Measurements from ENCODE around the gene BLNK. TPM values are rescaled to one million over a fixed set of nuclear protein-coding genes. Genes with fewer than 3 reads are reported as not detected.

The BLNK gene
- total RNA-seq, 1 experiment from 2014 or later, result 1.1 TPM

DNA sequence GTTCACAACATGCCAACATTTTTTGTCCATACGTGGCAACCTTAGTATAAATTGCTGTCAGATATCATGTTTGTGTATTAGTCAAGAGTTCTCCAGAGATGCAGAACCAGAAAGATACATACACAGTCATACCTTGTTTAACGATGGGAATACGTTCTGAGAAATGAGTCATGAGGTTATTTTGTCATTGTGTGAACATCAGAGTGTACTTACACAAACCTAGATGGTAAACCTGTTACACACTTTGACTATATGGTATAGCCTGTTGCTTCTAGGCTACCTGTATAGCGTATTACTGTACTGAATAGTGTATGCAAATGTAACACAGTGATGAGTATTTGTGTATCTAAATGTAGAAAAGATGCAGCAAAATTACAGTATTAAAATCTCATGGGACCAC, 118.9 kb downstream of the BLNK start:
- CTCF ChIA-PET, result no interaction called here
- no peaks in the 10 kb centered on the region for H3K9me3 Mint-ChIP-seq (ENCODE audit: unreplicated experiment)
- peaks cover 62% of the 10 kb centered on the region for H3K36me3 Mint-ChIP-seq (ENCODE audit: insufficient read depth, unreplicated experiment)
- H3K27ac Mint-ChIP-seq (ENCODE audit: low read depth, unreplicated experiment), result no peak overlapping the region
- DNase-seq (ENCODE audit: unreplicated experiment), result no peak
- TF ChIP-seq, protein P1, sequence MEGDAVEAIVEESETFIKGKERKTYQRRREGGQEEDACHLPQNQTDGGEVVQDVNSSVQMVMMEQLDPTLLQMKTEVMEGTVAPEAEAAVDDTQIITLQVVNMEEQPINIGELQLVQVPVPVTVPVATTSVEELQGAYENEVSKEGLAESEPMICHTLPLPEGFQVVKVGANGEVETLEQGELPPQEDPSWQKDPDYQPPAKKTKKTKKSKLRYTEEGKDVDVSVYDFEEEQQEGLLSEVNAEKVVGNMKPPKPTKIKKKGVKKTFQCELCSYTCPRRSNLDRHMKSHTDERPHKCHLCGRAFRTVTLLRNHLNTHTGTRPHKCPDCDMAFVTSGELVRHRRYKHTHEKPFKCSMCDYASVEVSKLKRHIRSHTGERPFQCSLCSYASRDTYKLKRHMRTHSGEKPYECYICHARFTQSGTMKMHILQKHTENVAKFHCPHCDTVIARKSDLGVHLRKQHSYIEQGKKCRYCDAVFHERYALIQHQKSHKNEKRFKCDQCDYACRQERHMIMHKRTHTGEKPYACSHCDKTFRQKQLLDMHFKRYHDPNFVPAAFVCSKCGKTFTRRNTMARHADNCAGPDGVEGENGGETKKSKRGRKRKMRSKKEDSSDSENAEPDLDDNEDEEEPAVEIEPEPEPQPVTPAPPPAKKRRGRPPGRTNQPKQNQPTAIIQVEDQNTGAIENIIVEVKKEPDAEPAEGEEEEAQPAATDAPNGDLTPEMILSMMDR (IDR thresholded peaks at IDR 0.05; ENCODE audit: unreplicated experiment), result no peak
- POLR2A ChIA-PET, result no interaction called here
- intact Hi-C loops (cut with micrococcal nuclease), result no loop called here
- no peak overlapping the region for H3K4me3 Mint-ChIP-seq (ENCODE audit: unreplicated experiment)
- H3K27me3 Mint-ChIP-seq (ENCODE audit: insufficient read depth, unreplicated experiment), result no peaks in the 10 kb centered on the region
- no TSS peak for BruUV-seq (replicated peaks)
- no peaks in the 10 kb centered on the region for H3K4me1 Mint-ChIP-seq (ENCODE audit: insufficient read depth, unreplicated experiment)

Other genes with a start within 250 kb of the BLNK start
- gene CCNJ, start 228.0 kb downstream of the BLNK start, total RNA-seq (2022), result 9.3 and 10.8 TPM in 2 replicates
- gene ZNF518A, start 141.3 kb downstream of the BLNK start, total RNA-seq (2022), result 13.3 and 14.7 TPM in 2 replicates
- gene DNTT, start 32.9 kb upstream of the BLNK start, total RNA-seq (2022), result not detected in 2 replicates
- not detected in 2 replicates for gene OPALIN, start 87.4 kb upstream of the BLNK start, total RNA-seq (2022)
- 0.20 TPM in 1 of 2 replicates, not detected in the other for gene TLL2, start 242.4 kb upstream of the BLNK start, total RNA-seq (2022)

Measured in MCF 10A (cell line).